HL-60/S4 (cell line): ENCODE results near the gene PARP6.

Experiments used
- in situ Hi-C: fragments of 300-500 bp; cut with MboI; formaldehyde crosslinking; loops from 2 replicates; pipeline ENCODE4 v1.14.3; 2022; ENCODE audit warnings: low sequenced_read_pairs

PARP6 gene, protein sequence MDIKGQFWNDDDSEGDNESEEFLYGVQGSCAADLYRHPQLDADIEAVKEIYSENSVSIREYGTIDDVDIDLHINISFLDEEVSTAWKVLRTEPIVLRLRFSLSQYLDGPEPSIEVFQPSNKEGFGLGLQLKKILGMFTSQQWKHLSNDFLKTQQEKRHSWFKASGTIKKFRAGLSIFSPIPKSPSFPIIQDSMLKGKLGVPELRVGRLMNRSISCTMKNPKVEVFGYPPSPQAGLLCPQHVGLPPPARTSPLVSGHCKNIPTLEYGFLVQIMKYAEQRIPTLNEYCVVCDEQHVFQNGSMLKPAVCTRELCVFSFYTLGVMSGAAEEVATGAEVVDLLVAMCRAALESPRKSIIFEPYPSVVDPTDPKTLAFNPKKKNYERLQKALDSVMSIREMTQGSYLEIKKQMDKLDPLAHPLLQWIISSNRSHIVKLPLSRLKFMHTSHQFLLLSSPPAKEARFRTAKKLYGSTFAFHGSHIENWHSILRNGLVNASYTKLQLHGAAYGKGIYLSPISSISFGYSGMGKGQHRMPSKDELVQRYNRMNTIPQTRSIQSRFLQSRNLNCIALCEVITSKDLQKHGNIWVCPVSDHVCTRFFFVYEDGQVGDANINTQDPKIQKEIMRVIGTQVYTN

GRCh38 chr15:72272213-72272996 is at the start of gene PARP6:
Gene PARP6, minus strand, starts transcription at chr15:72272554. Its CDS starts 5,077 bp downstream, at chr15:72267477.
- in situ Hi-C loops = no loop called here

DNA sequence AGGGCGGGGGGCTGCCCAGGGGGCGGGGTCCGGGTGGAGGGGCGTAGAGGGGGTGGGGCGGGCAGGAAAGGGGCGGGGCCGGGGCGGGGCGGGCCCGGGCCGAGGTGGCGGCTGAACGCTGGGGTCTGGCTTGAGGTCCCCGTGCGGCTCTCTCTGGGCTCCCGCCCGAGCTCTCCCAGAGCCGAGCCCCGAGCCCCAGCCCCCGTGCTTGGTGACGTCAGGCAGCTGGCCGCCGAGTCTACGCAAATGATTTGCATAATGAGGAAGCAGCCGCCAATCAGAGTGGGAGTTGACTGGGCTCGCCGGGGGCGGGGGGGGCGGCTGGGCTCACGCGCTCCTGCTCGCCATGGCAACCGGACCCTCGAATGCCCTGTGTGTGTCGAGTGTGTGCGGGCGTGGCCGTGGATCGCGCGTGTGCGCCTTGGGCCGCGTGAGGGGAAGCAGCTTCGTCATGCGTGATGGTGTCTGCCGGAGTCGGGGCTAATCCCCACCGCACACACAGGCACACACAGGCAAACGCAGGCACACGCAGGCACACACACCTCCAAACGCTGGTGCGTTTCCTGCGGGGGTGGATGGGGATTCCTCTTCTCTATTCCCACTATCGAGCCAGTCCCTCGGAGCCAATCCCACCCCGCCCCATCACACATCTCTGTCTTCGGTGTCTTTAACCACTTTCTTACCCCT is 47.8 kb upstream of the PARP6 start, which contains the start of gene CELF6:
CELF6 (minus strand) TSS at position 173 of the 687 bp plus-strand sequence. CDS start 283 bp downstream, outside the sequence.
- in situ Hi-C loops = no loop called here

DNA sequence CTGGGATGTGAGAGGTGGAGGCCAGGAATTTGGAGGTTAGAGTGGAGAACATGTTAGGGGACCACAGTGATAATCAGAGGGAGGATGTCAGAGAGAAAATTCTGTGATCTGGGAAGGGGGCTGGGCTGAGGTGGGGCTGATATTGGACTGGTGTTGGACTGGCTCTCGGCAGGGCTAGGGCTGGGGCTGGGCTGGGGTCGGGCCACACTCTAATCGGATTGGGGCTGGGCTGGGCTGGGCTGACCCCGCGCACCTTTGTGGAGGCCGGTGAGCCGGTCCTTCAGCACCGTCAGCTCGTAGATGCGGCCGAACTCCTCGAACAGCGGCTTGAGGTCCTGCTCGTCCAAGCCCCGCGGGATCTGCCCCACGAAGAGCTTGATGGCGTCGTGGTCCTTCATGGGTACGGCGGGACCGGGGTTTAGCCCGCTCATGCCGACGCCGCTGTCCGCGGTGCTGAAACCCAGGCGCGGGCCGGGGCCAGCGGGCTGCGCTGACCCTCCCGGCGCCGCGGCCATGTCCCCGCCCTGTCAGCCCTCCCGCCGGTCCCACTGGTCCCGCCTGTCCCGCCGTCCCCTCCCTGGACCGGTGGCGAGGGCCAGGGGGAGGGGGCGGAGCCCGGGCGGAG is 47.1 kb upstream of the PARP6 start:
- in situ Hi-C loops = no loop called here

DNA sequence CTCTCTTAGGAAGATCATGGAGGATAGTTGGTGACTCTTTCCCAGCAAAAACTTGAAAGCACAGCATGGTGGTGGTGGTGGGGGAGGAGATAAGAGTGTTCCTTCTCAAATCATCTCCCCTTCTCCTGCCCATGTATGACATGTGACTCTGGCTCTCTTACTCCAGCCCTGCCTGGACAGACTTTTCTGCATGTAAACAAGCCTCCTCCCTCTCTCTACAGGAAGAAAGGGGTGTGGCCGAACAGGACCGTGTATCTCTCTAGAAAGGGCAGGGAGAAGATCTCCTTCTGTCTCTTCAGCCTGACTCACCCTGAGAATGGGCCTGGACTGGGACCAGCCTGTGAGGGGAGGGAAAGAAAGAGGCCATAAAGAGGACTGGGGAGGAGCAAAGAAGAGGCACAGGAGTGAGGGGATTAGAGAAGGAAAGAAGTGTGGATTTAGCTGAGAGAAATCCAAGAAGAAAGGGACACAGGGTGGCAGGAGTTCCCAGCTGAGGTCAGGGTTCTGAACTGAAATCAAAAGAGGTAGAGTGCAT is 46.1 kb upstream of the PARP6 start:
- in situ Hi-C loops = no loop called here

- in situ Hi-C loops = no loop called here
Observed at GRCh38 chr15:72315706-72316370, 43.5 kb upstream of the PARP6 start.

GRCh38 chr15:72313881-72314280 is 41.5 kb upstream of the PARP6 start:
- in situ Hi-C loops = no loop called here

DNA sequence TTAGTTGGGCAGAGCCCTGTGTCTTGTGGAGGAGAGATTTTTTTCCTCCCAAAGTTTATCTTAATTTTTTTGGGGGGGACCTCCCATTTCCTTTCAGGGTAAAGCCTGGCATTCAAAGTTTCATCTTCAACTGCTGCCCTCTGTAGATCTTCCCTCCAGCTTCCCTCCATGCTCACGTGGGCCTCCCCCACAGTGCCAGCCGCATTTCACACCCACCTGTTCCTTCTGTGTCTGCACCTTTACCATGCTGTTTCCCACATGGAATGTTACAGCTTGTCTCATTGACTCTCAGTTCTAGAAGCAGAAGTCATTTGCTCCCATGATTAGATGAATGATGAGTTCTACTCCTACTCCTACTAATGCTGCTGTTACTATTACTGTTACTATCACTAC is 41.1 kb upstream of the PARP6 start:
- in situ Hi-C loops = no loop called here

- in situ Hi-C loops = no loop called here
Observed at GRCh38 chr15:72312605-72313447, 40.5 kb upstream of the PARP6 start.

DNA sequence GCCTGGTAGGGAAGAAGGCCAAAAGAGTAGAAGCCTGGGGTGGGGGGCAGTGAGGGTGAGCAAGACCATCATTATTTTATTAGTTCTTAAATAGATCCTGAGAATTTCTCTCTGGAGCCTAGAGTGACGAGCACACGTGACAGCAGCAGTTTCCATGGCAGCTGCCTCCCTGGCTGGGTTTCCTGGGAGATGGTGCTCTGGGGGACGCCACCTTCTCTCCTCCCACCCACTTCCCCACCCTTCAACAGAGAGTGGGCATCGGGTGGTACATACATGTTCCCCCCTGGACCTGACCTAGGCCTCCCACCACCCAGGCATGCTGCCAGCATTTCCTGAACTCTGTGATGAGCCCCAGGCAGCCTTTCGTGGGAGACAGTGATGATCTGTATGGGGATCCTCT is 34.7 kb upstream of the PARP6 start:
- in situ Hi-C loops = no loop called here

DNA sequence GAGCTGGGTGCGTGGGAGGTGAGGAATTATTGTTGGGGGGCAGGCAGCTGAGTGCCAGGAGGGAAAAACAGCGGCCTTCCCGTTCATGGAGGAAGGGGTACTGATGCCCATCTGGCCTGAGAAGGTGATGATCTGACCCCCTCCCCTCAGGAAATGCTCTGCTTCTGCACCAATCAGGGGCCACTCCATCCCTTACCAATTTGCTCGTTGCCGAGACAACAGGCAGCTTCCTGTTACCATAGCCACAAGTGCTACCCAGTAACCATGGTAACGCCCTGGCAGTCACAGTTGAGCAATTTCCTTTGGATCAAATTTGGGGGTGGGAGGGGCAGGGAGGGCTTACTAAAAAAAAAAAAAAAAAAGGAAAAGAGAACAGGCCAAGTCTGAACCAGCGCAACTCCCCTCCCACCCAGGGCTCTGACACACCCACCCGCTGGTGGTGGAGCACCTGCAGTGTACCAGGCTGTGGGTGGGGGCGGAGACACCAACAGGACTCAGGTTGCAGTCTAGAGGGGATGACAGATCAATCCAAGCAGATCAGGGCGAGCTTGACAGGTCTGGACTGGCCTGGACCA is 33.9 kb upstream of the PARP6 start:
- in situ Hi-C loops = no loop called here

GRCh38 chr15:72304596-72304995 is 32.2 kb upstream of the PARP6 start:
- in situ Hi-C loops = no loop called here

- in situ Hi-C loops = no loop called here
Observed at GRCh38 chr15:72302955-72303354, 30.6 kb upstream of the PARP6 start.

- in situ Hi-C loops = no loop called here
Observed at GRCh38 chr15:72289597-72290325, 17.4 kb upstream of the PARP6 start.

DNA sequence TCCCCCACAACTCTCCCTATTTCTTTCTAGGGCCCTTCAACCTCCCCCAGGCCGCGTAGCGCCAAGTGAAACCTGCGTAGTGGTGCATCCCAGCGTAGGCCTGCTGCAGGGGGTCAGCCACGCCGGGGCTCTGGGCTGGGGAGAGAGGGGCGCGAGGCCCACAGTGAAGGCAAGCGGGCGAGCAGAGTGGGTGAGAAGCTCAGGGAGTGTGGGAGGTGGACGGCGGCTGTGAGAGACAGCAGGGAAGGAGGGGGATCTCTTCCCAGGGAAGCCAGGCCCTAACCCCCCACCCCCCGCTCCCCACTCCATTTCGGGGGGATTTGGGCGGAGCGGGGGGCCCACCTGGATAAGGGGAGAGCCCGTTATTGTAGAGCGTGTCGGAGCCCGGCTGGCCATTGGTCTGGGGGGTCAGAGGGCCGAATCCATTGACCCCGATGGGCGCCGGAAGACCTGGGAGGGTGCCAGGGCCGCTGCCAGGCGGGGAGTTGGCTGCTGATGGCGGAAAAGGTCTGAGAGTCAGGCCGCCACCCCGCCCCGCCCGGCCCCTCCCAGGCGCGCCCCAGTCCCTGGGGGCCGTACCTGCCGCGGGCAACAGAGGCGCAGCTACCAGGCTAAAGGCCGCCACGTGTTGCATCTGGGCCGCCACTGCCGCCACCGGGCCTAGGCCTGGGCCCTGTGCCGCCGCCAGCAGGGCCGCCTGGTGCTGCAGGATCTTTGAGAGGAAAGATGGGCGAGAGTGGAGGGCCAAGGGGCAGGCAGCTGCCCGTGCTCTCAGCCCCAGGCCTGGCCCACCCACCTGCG is 16.6 kb upstream of the PARP6 start:
- in situ Hi-C loops = no loop called here

GRCh38 chr15:72285927-72286516 is 13.7 kb upstream of the PARP6 start:
- in situ Hi-C loops = no loop called here

- in situ Hi-C loops = no loop called here
Observed at GRCh38 chr15:72285402-72285801, 13.0 kb upstream of the PARP6 start.

GRCh38 chr15:72284781-72285180 is 12.4 kb upstream of the PARP6 start:
- in situ Hi-C loops = no loop called here
